Measurements from ENCODE around the gene RRAGD. TPM values are rescaled to one million over a fixed set of nuclear protein-coding genes. Genes with fewer than 3 reads are reported as not detected.

RRAGD gene
- total RNA-seq, 1 donor from 2014 or later: 17.9 TPM

DNA sequence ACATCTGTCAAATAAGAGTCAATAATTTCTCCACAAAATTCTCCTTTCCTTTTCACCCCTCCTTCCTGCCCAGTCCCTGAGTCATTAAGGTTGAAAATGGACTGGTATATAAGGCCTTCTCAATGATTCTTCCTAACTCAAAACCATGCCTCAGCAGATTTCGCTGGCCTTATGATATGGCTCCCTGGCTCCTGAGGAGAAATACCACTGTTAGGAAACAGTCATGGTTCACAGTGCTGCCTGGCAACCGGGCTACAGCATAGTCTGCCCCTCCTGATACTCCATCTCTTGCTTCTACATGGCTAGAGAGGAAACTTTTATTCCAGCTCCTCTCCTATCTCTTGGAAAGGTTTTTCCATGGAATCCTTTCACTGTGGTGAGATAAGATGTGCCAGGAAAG lies 64.2 kb downstream of the RRAGD start:
- TF ChIP-seq, protein P1, sequence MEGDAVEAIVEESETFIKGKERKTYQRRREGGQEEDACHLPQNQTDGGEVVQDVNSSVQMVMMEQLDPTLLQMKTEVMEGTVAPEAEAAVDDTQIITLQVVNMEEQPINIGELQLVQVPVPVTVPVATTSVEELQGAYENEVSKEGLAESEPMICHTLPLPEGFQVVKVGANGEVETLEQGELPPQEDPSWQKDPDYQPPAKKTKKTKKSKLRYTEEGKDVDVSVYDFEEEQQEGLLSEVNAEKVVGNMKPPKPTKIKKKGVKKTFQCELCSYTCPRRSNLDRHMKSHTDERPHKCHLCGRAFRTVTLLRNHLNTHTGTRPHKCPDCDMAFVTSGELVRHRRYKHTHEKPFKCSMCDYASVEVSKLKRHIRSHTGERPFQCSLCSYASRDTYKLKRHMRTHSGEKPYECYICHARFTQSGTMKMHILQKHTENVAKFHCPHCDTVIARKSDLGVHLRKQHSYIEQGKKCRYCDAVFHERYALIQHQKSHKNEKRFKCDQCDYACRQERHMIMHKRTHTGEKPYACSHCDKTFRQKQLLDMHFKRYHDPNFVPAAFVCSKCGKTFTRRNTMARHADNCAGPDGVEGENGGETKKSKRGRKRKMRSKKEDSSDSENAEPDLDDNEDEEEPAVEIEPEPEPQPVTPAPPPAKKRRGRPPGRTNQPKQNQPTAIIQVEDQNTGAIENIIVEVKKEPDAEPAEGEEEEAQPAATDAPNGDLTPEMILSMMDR (IDR thresholded peaks at IDR 0.05): no peak
- peak overlapping the region; percentile 47 for H3K27ac Mint-ChIP-seq (ENCODE audit: unreplicated experiment)
- DNase-seq (ENCODE audit: low spot score): no peak
- peaks cover 1% of the 10 kb centered on the region for H3K36me3 Mint-ChIP-seq (ENCODE audit: low read depth)
- no peak overlapping the region for H3K4me3 Mint-ChIP-seq (ENCODE audit: unreplicated experiment)
- no peaks in the 10 kb centered on the region for H3K9me3 Mint-ChIP-seq (ENCODE audit: low read depth)
- no peaks in the 10 kb centered on the region for H3K27me3 Mint-ChIP-seq (ENCODE audit: low read depth)
- H3K4me1 Mint-ChIP-seq (ENCODE audit: low read depth): peaks cover 65% of the 10 kb centered on the region

GRCh38 chr6:89346433-89346832 lies 65.6 kb downstream of the RRAGD start:
- peaks cover 3% of the 10 kb centered on the region for H3K36me3 Mint-ChIP-seq (ENCODE audit: low read depth)

GRCh38 chr6:89339565-89339964 lies 72.5 kb downstream of the RRAGD start:
- Mint-ChIP-seq H3K9me3 (ENCODE audit: low read depth) (no peaks in the 10 kb centered on the region), H3K27me3 (ENCODE audit: low read depth) (no peaks in the 10 kb centered on the region), H3K4me3 (ENCODE audit: unreplicated experiment) (no peak overlapping the region), H3K27ac (ENCODE audit: unreplicated experiment) (no peak overlapping the region), H3K36me3 (ENCODE audit: low read depth) (peaks cover 28% of the 10 kb centered on the region), H3K4me1 (ENCODE audit: low read depth) (peaks cover 8% of the 10 kb centered on the region)
- TF ChIP-seq, protein P1 (IDR thresholded peaks at IDR 0.05): no peak
- no peak for DNase-seq (ENCODE audit: low spot score)

More at GRCh38 chr6:89346433-89346832, 65.6 kb downstream of the RRAGD start:
- DNase-seq (ENCODE audit: low spot score): no peak
- Mint-ChIP-seq H3K4me1 (ENCODE audit: low read depth) (peaks cover 62% of the 10 kb centered on the region), H3K27ac (ENCODE audit: unreplicated experiment) (peak overlapping the region; percentile 5), H3K27me3 (ENCODE audit: low read depth) (no peaks in the 10 kb centered on the region), H3K4me3 (ENCODE audit: unreplicated experiment) (no peak overlapping the region), H3K9me3 (ENCODE audit: low read depth) (no peaks in the 10 kb centered on the region)
- TF ChIP-seq, protein P1 (IDR thresholded peaks at IDR 0.05): no peak

DNA sequence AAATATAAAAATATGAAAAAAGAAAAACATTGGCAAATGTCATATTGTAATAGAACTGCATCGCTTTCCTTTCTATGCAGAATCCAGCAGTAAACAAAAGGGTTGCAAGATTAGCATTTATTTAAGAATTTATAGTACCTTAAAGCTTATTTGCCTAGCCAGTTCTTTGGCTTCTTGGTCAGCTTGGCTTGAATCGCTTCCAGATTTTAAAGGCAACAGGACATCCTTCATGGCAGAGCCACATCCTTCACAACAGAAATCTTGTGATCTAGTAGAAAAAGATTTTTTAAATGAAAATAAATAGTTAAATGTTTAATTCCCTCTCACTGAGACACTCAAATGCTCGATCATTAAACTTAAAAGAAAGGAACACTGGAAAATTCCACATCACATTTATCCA lies 76.9 kb downstream of the RRAGD start:
- H3K4me1 Mint-ChIP-seq (ENCODE audit: low read depth): peaks cover 2% of the 10 kb centered on the region
- no peaks in the 10 kb centered on the region for H3K9me3 Mint-ChIP-seq (ENCODE audit: low read depth)
- H3K4me3 Mint-ChIP-seq (ENCODE audit: unreplicated experiment): no peak overlapping the region
- H3K27me3 Mint-ChIP-seq (ENCODE audit: low read depth): no peaks in the 10 kb centered on the region
- DNase-seq (ENCODE audit: low spot score): no peak
- H3K36me3 Mint-ChIP-seq (ENCODE audit: low read depth): peaks cover 32% of the 10 kb centered on the region
- TF ChIP-seq, protein P1 (IDR thresholded peaks at IDR 0.05): no peak
- H3K27ac Mint-ChIP-seq (ENCODE audit: unreplicated experiment): no peak overlapping the region

- DNase-seq (ENCODE audit: low spot score): no peak
- no peaks in the 10 kb centered on the region for H3K27me3 Mint-ChIP-seq (ENCODE audit: low read depth)
- H3K27ac Mint-ChIP-seq (ENCODE audit: unreplicated experiment): no peak overlapping the region
- peaks cover 36% of the 10 kb centered on the region for H3K36me3 Mint-ChIP-seq (ENCODE audit: low read depth)
- H3K4me3 Mint-ChIP-seq (ENCODE audit: unreplicated experiment): no peak overlapping the region
- no peaks in the 10 kb centered on the region for H3K4me1 Mint-ChIP-seq (ENCODE audit: low read depth)
- TF ChIP-seq, protein P1 (IDR thresholded peaks at IDR 0.05): no peak
- no peaks in the 10 kb centered on the region for H3K9me3 Mint-ChIP-seq (ENCODE audit: low read depth)
Measured at GRCh38 chr6:89330910-89331309, 81.2 kb downstream of the RRAGD start.

All from chondrocyte (in vitro differentiated cells).